ENCODE data around the gene CLIC3. TPM values are rescaled to one million over a fixed set of nuclear protein-coding genes. Genes with fewer than 3 reads are reported as not detected.

Gene CLIC3
- total and polyA plus RNA-seq, 10 donors, result 2.9 to 10.7 (median 5.4) TPM

DNA sequence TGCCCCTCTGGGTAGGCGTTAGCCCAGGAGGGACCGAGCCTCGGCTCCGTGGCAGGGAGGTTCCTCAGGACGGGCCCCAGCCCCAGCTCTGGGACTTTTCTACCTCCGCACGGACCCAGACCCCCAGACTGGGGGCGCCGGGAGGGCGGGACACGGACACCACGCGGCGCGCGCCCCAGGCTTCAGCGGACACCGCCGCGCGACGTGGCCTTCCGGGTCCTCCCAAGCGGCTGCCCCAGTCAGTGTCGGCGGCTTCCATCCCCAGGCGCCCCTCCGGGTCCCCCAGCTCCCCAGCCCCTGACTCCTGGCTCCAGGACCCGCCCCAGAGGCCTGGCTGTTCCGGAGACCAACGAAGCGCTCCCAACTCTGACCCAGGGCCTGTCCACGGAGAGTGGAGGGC, 10.5 kb downstream of the CLIC3 start:
- Histone ChIP-seq H3K27me3 (replicated peaks in 1 of 7) (peaks cover 5 to 60% (median 26%) of the 10 kb centered on the region in 7 donors), H3K36me3 (no peaks in the 10 kb centered on the region), H3K4me3 (peak overlapping the region in 1 of 8 donors; percentile 21), H3K4me1 (peaks cover 0 to 36% (median 26%) of the 10 kb centered on the region in 6 donors), H3K9me3 (no peaks in the 10 kb centered on the region), H3K27ac (no peak overlapping the region)
- 26 to 37% (median 28%) methylated on average over 9 to 33 of the region's 33 CpGs for WGBS, 5 donors
- intact Hi-C loops (cut with DNase I; ENCODE audit: low total_unique reads), result no loop called here
- no peak for DNase-seq
- TF ChIP-seq, protein P1, sequence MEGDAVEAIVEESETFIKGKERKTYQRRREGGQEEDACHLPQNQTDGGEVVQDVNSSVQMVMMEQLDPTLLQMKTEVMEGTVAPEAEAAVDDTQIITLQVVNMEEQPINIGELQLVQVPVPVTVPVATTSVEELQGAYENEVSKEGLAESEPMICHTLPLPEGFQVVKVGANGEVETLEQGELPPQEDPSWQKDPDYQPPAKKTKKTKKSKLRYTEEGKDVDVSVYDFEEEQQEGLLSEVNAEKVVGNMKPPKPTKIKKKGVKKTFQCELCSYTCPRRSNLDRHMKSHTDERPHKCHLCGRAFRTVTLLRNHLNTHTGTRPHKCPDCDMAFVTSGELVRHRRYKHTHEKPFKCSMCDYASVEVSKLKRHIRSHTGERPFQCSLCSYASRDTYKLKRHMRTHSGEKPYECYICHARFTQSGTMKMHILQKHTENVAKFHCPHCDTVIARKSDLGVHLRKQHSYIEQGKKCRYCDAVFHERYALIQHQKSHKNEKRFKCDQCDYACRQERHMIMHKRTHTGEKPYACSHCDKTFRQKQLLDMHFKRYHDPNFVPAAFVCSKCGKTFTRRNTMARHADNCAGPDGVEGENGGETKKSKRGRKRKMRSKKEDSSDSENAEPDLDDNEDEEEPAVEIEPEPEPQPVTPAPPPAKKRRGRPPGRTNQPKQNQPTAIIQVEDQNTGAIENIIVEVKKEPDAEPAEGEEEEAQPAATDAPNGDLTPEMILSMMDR (IDR thresholded peaks at IDR 0.05 in 8 of 11, conservative IDR thresholded peaks at IDR 0.05 in 3 of 11), result no peak
- no peak for TF ChIP-seq POLR2A (IDR thresholded peaks at IDR 0.05)
- TF ChIP-seq POLR2AphosphoS5 (IDR thresholded peaks at IDR 0.05), result no peak

DNA sequence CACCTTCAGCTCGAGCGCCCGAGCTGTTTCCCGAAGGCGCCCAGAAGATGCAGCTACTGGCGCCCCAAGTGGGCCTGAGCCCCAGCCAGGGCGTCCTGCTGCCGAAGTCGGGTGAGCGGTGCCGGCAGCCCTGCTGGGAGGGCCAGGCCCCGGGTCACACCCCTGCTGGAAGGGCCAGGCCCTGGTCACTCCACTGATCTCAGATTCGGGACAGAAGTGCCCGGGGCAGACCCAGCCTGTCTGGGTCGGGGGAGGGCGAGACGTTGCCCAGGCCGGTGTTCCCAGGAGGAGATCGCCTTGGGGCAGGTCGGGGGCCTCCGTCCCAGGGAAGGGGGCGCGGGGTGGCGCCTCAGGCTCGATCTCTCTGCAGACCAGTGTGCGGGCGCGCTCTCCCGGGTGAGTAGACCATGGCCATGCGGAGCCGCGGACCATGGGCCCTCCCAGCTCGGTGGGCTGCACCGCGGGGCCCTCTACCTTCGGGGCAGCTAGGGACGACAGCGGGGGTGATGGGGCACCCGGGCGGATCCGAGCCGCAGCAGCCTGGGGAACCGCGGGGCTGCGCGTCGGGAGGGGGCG, 11.3 kb downstream of the CLIC3 start:
- intact Hi-C loops (cut with DNase I; ENCODE audit: low total_unique reads), result no loop called here
- Histone ChIP-seq H3K36me3 (no peaks in the 10 kb centered on the region), H3K27ac (no peak overlapping the region), H3K9me3 (no peaks in the 10 kb centered on the region), H3K4me3 (peak overlapping the region in 2 of 8 donors; percentile 5 to 21), H3K27me3 (replicated peaks in 1 of 7) (peaks cover 5 to 60% (median 26%) of the 10 kb centered on the region in 7 donors), H3K4me1 (peaks cover 0 to 44% (median 30%) of the 10 kb centered on the region in 6 donors)
- TF ChIP-seq POLR2AphosphoS5 (IDR thresholded peaks at IDR 0.05), result peak in 2 of 3 donors; percentile 8 to 37
- TF ChIP-seq, protein P1 (IDR thresholded peaks at IDR 0.05 in 8 of 11, conservative IDR thresholded peaks at IDR 0.05 in 3 of 11), result no peak
- DNase-seq, result no peak
- 9 to 16% (median 13%) methylated on average over 5 to 48 of the region's 48 CpGs for WGBS, 5 donors

DNA sequence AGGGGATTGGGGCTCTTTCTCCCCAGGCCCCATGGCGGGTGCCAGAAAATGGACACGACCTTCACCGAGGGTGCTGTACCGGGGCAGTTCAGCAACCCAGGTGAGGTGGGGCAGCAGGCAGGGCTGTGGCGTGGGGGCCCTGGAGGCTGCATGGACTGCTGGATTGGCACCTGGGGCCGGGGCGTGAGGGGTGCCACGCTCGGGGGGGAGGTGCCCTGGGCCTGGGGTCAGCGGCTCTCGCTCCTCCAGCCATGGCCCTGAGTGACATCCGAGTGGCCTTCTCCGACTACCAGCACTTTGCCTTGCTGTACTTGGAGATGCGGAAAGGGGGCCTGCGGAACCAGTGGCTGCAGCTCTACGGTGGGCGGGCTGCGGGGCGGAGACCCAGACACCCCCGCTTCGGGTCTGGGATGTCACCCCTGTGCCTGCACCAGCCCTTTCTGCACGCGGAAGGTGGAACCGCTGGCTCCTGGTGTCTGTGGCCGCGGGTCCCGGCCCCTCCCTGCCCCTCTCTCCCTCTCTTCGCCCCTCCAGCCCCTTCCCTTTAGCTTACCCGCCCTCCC, 11.8 kb downstream of the CLIC3 start:
- Histone ChIP-seq H3K4me1 (peaks cover 0 to 49% (median 33%) of the 10 kb centered on the region in 6 donors), H3K27me3 (replicated peaks in 1 of 7) (peaks cover 5 to 65% (median 26%) of the 10 kb centered on the region in 7 donors), H3K36me3 (no peaks in the 10 kb centered on the region), H3K4me3 (peak overlapping the region in 1 of 8 donors; percentile 21), H3K27ac (no peak overlapping the region), H3K9me3 (no peaks in the 10 kb centered on the region)
- WGBS, 5 donors, result 47 to 63% (median 48%) methylated on average over 20 to 29 of the region's 29 CpGs
- intact Hi-C loops (cut with DNase I; ENCODE audit: low total_unique reads), result no loop called here
- no peak for DNase-seq
- TF ChIP-seq POLR2AphosphoS5 (IDR thresholded peaks at IDR 0.05) (peak in 2 of 3 donors; percentile 14 to 16), POLR2A (IDR thresholded peaks at IDR 0.05) (no peak)
- TF ChIP-seq, protein P1 (IDR thresholded peaks at IDR 0.05 in 8 of 11, conservative IDR thresholded peaks at IDR 0.05 in 3 of 11), result no peak

DNA sequence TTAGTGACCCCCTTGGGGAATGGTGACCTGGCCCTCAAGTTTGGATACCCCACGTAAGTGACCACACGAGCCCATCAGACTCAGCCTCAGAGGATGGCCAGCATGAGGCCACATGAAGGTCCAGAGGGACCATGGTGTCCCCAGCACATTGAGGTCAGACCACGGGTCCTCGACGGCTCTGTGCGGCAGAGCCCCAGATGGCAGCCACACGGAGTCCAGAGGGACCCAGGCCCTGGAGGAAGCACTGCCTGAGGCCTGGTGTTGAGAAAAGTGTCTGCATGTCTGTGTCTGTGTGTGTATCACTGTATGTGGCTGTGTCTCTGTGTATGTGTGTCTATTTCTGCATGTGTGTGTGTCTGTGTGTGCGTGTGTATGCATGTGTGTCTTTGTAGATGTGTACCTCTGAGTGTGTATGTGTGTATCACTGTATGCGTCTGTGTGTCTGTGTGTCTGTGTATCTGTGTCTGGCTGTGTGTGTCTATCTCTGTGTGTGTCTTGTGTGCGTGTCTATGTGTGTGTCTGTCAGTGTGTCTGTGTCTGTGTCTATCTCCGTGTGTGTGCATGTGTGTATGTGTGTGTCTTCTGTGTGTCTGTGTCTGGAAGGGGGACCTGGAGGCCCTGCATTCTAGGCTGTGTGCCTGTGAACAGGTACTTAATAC, 12.6 kb downstream of the CLIC3 start:
- H3K4me1 ChIP-seq, result peaks cover 0 to 57% (median 36%) of the 10 kb centered on the region in 6 donors
- intact Hi-C loops (cut with DNase I; ENCODE audit: low total_unique reads), result no loop called here
- no peak overlapping the region for H3K4me3 ChIP-seq
- no peaks in the 10 kb centered on the region for H3K36me3 ChIP-seq
- DNase-seq, result no peak
- no peak overlapping the region for H3K27ac ChIP-seq
- no peaks in the 10 kb centered on the region for H3K9me3 ChIP-seq
- TF ChIP-seq POLR2A (IDR thresholded peaks at IDR 0.05), result no peak
- TF ChIP-seq POLR2AphosphoS5 (IDR thresholded peaks at IDR 0.05), result peak in 1 of 3 donors; percentile 35
- 72 to 83% (median 79%) methylated on average over 9 to 11 of the region's 11 CpGs for WGBS, 5 donors
- peaks cover 5 to 72% (median 26%) of the 10 kb centered on the region in 7 donors for H3K27me3 ChIP-seq (replicated peaks in 1 of 7)

Measured in spleen (tissue), 11 donors.